Choroid plexus epithelial cell (primary cell): ENCODE measurements around the gene MROH8.

Experiments used
- DNase-seq: peaks from one replicate; pipeline ENCODE4 v3.0.0-alpha.2; 2010; ENCODE audit warnings: low read depth
- H3K4me3 ChIP-seq: 2 replicates; pipeline ENCODE4 v1.5.1; 2011; ENCODE audit warnings: low read depth, mild to moderate bottlenecking, control low read depth, low read length, moderate library complexity
- TF ChIP-seq, protein P1 (sequence below): conservative IDR thresholded peaks from 2 replicates; pipeline ENCODE4 v1.5.1; 2011; ENCODE audit warnings: low read depth, mild to moderate bottlenecking, control low read depth, inconsistent platforms, low read length, moderate library complexity

Gene MROH8

DNA sequence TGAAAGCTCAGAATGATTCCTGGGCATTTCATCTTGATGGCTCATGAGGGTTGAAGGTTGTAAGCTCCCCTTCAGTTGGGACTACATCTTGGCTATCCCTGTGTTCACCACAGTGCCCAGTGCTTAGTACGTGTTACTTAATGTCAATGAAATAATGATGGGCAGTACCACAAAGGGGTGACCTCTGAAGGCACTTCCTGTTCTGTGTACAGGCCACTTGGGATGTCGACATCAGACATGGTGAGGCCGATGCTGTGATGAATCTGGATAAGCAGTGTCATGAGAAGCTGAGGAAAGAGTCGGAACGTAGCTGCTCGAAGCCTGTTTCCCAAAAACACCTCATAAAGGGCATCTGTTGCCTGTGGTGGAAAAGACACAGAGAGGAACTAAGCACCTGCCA is 55.9 kb downstream of the MROH8 start:
- no peak for DNase-seq
- TF ChIP-seq, protein P1, sequence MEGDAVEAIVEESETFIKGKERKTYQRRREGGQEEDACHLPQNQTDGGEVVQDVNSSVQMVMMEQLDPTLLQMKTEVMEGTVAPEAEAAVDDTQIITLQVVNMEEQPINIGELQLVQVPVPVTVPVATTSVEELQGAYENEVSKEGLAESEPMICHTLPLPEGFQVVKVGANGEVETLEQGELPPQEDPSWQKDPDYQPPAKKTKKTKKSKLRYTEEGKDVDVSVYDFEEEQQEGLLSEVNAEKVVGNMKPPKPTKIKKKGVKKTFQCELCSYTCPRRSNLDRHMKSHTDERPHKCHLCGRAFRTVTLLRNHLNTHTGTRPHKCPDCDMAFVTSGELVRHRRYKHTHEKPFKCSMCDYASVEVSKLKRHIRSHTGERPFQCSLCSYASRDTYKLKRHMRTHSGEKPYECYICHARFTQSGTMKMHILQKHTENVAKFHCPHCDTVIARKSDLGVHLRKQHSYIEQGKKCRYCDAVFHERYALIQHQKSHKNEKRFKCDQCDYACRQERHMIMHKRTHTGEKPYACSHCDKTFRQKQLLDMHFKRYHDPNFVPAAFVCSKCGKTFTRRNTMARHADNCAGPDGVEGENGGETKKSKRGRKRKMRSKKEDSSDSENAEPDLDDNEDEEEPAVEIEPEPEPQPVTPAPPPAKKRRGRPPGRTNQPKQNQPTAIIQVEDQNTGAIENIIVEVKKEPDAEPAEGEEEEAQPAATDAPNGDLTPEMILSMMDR, result no peak

DNA sequence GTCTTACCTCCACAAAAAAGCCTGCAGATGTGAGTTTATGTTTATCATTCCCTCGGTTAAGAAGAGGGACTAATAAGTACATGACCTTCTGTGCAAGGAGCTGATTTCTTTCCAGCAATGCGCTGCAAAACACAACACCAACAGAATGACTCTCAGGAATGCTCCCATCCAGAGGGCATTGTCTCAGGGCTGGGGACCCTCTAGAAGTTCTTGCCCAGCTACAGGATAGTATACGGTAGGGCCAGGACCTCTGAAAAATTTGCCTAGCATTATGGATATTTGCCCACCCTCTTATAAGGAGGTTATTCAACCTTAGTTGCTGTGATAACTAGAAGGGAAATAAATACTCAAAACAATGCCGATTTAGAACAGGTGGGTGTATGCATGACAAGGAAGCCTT is 58.9 kb downstream of the MROH8 start:
- H3K4me3 ChIP-seq, result no peak overlapping the region
- DNase-seq, result no peak
- TF ChIP-seq, protein P1, result no peak

More for the DNA sequence above, 55.9 kb downstream of the MROH8 start:
- no peak overlapping the region for H3K4me3 ChIP-seq

DNA sequence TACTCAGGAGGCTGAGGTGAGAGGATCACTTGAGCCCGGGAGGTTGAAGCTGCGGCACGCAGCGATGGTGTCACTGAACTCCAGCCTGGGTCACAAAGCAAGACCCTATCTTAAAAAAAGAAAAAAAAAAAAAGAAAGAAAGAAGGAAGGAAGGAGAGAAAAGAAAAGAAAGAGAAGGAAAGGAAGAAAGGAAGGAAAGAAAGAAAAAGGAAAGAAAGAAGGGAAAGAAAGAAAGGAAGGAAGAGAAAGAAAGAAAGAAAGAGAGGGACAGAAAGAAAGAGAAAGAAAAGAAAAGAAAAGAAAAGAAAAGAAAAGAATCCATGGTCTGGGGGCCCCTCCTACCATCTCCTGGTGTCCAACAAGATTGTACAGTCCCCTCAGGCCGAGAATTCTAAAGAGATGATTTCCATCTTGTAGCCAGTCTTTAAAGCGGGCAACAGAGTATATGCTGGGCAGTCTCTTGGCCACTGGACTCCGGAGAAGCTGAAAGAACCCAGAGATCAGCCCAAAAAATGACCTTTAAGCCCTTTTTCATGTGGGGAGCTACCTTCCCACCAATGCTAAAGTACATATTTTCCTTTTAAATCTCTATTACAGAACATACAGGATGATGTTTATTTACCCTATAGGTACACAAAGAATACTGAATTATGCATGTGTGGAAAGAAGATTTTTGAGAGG is 59.9 kb downstream of the MROH8 start:
- no peak for DNase-seq
- H3K4me3 ChIP-seq, result no peak overlapping the region
- TF ChIP-seq, protein P1, result no peak

DNA sequence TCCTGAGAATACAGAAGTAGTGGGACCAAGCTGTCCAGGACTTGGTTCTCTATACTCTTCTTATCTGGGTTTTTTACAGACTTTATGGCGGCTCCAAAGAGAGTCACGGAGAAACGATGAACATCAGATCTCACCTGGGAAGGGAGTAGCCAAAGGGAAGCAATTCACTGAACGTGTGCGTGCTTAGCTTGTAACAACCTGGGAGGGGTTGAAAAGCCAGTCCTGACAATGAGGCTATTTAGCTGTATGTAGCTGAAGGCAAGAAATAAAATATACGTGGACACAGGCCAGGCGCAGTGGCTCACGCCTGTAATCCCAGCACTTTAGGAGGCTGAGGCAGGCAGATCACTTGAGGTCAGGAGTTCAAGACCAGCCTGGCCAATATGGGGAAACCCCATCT is 65.3 kb downstream of the MROH8 start:
- TF ChIP-seq, protein P1, result no peak
- no peak overlapping the region for H3K4me3 ChIP-seq
- DNase-seq, result no peak

DNA sequence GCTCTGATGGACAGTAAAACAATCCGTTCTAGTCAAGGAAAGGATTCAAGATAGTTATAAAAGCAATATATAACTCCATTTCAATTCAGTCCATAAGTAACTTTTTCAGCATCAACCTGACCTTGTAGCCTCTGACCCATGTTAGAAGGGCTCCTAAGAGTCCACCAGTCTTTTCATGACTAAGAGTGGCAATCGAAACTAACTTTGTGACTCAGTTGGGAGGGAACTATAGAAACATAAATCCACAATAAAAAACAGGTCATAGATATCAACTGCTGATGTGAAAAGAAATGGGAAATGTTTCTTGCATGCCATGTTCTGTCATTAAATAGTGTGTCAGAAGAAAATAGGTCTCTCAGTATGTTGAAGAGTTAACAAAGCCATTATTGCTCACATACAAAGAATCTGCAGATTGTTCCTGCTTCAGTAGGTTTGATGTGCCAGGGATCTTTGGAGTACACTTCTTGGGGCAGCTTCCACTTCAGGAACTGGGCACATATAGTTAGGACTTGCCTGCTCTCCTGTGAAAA is 67.4 kb downstream of the MROH8 start:
- DNase-seq, result no peak
- no peak overlapping the region for H3K4me3 ChIP-seq
- TF ChIP-seq, protein P1, result no peak

DNA sequence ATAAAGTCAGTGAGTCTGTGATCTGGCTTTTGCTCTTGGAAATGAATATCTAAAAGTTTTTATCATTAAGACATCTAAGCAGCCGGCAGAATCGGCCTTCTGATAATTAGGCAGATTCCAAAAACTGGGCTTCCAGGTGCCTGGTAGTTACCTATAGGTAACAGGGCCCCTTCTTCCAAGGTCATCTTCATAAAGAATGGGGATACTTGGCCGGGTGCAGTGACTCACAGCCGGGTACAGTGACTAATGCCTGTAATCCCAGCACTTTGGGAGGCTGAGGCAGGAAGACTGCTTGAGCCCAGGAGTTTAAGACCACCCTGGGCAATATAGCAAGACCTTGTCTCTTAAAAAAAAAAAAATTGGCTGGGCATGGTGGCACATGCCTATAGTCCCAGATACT is 70.7 kb downstream of the MROH8 start:
- H3K4me3 ChIP-seq, result no peak overlapping the region
- TF ChIP-seq, protein P1, result no peak
- DNase-seq, result no peak

DNA sequence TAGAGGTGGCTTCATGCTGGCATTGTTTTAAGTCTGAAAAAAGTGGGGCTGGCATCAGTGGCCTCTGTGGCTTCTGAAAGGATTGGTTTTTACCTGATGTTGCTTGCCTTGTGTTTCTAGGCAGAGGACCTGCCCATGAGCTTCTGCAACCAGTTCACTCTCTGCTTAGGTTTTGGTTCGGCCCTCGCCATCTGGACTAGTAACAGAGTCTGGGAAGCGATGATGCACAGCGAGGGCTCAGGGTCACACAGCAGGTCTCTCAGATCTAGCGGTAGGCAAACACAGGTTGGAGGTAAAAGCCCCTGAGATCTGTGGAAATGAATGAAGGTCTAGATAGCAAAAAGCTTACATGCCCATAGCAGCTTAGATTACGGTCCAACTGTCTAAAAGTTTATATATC is 76.8 kb downstream of the MROH8 start:
- DNase-seq, result no peak
- TF ChIP-seq, protein P1, result no peak
- H3K4me3 ChIP-seq, result no peak overlapping the region
